Adrenal gland (tissue), 12 donors: ENCODE data around the gene MLLT3. TPM values are rescaled to one million over a fixed set of nuclear protein-coding genes. Genes with fewer than 3 reads are reported as not detected.
A peak's percentile ranks its signal among the peaks of the same experiment; 100 is the strongest.

Source experiments
- DNase-seq, 7 donors: peaks; one replicate each; pipeline ENCODE4 v3.0.0-alpha.2; 2019 to 2020
- H3K27ac ChIP-seq, 5 donors: fragments of 200-600 bp; sonication (generic) in 4 of 5; 1 replicate in 3 of 5; 2 replicates in 2 of 5; pipeline versions ENCODE4 v1.5.1 to v1.8.0; 2016 to 2020; ENCODE audit warnings: mild to moderate bottlenecking in 1 of 5
- H3K27me3 ChIP-seq: fragments of 200-600 bp; 2 replicates; pipeline ENCODE4 v1.8.0; 2021
- H3K36me3 ChIP-seq, 2 donors: fragments of 200-600 bp; replicated peaks in 1 of 2; 1 replicate in 1 of 2; 2 replicates in 1 of 2; pipeline versions ENCODE4 v1.5.1 to v1.8.0; 2018 to 2022
- H3K4me1 ChIP-seq, 2 donors: fragments of 200-600 bp; replicated peaks in 1 of 2; 1 replicate in 1 of 2; 2 replicates in 1 of 2; pipeline versions ENCODE4 v1.5.1 to v1.8.0; 2018 to 2021
- H3K4me3 ChIP-seq, 4 donors: fragments of 200-600 bp; sonication (generic) in 3 of 4; one replicate each; pipeline ENCODE4 v1.5.1; 2016 to 2018
- H3K9me3 ChIP-seq, 3 donors: fragments of 200-600 bp; sonication (generic) in 1 of 3; replicated peaks in 1 of 3; 1 replicate in 2 of 3; 2 replicates in 1 of 3; pipeline versions ENCODE4 v1.5.1 to v1.8.0; 2016 to 2021
- CTCF ChIP-seq, 6 experiments: fragments of 450-650 bp in 4 of 6; fragments of 200-600 bp in 2 of 6; sonication (generic) in 1 of 6; IDR thresholded peaks; 1 replicate in 5 of 6; 2 replicates in 1 of 6; pipeline versions ENCODE4 v1.5.1 to v1.8.0; 2016 to 2021; ENCODE audit warnings: antibody characterized with exemption in 6 of 6, mild to moderate bottlenecking in 2 of 6, moderate library complexity in 1 of 6
- POLR2A ChIP-seq, 2 donors: fragments of 450-650 bp; IDR thresholded peaks; one replicate each; pipeline ENCODE4 v1.6.1; 2017; ENCODE audit warnings: antibody characterized with exemption in 2 of 2, mild to moderate bottlenecking in 2 of 2, moderate library complexity in 1 of 2
- WGBS, 4 donors: extraction: QIAGEN DNeasy Blood & Tissue Kit in 2 of 4; methylation state at CpG; one replicate each; pipeline versions ENCODE4 v1.1.5 to v1.1.7; 2013 to 2017; 5-methylcytosine and 5-hydroxymethylcytosine counted together
- intact Hi-C, 2 donors: fragments of 100-400 bp; cut with DNase I; formaldehyde crosslinking; loops; one replicate each; pipeline versions ENCODE4 v1.14.1 to v1.15.0; 2022 to 2023
- polyA plus RNA-seq, 3 donors: library from polyadenylated mRNA; stranded (reverse); fragments of 200-250 nt in 2 of 3; fragments of 350-450 nt in 1 of 3; fragmentation: Illumina TruSeq in 1 of 3; extraction: RNeasy Lipid Tissue Mini Kit (QIAGEN cat#74804) in 1 of 3; gene quantifications; one replicate each; pipeline ENCODE4 v1.2.3, GENCODE V29; 2013 to 2014
- total RNA-seq, 9 donors: library from RNA; depleted of rRNA in 4 of 9; stranded (reverse); fragments of >200 nt in 4 of 9; fragments of 120-200 nt in 1 of 9; fragmentation: NEBNext Ultra II Directional in 1 of 9; extraction: Animal tissue kit (Norgen Biotek cat#: 25700) in 1 of 9; gene quantifications; one replicate each; pipeline versions ENCODE4 v1.1.0 to v1.2.4, GENCODE V29; 2013 to 2023
- donor health status: healthy with polysubstance abuse.
- donor health status: Bipolar disorder and iron deficiency.
- donor health status: DM: yes; HTN: yes; CAD: no.
- donor health status: DM: no; HTN: no; CAD: no.
- donor health status: DM: no; HTN: no; CAD: no.
- donor health status: DM: yes; HTN: yes; CAD: no.

The MLLT3 gene
- total and polyA plus RNA-seq, 12 donors = 11.0 to 37.7 (median 17.9) TPM

GRCh38 chr9:20512636-20513035 is 109.7 kb downstream of the MLLT3 start:
- no peak overlapping the region for H3K4me3 ChIP-seq
- peak overlapping the region in 1 of 5 donors; percentile 57 for H3K27ac ChIP-seq
- no peaks in the 10 kb centered on the region for H3K36me3 ChIP-seq
- intact Hi-C loops = no loop called here
- peaks cover 3 to 14% of the 10 kb centered on the region in 2 donors for H3K4me1 ChIP-seq
- no peaks in the 10 kb centered on the region for H3K27me3 ChIP-seq
- TF ChIP-seq CTCF (IDR thresholded peaks at IDR 0.05) (no peak), POLR2A (IDR thresholded peaks at IDR 0.05) (no peak)
- WGBS, 4 donors = 76 to 87% (median 80%) methylated on average over 2 of the region's 2 CpGs
- no peak for DNase-seq
- H3K9me3 ChIP-seq = no peaks in the 10 kb centered on the region

GRCh38 chr9:20512106-20512505 is 110.2 kb downstream of the MLLT3 start:
- WGBS, 4 donors = 30 to 50% (median 44%) methylated on average over 2 of the region's 2 CpGs
- peak overlapping the region in 3 of 5 donors; percentile 17 to 57 (median 20) for H3K27ac ChIP-seq

GRCh38 chr9:20511686-20512085 is 110.6 kb downstream of the MLLT3 start:
- 89 to 100% (median 96%) methylated on average over 1 of the region's 1 CpG for WGBS, 4 donors
- no peaks in the 10 kb centered on the region for H3K9me3 ChIP-seq
- DNase-seq = no peak
- H3K27ac ChIP-seq = peak overlapping the region in 2 of 5 donors; percentile 17 to 20
- no peaks in the 10 kb centered on the region for H3K36me3 ChIP-seq
- TF ChIP-seq CTCF (IDR thresholded peaks at IDR 0.05) = no peak
- intact Hi-C loops = no loop called here
- H3K4me1 ChIP-seq = peaks cover 3 to 19% of the 10 kb centered on the region in 2 donors
- no peaks in the 10 kb centered on the region for H3K27me3 ChIP-seq
- peak overlapping the region in 1 of 4 donors; percentile 3 for H3K4me3 ChIP-seq

More at GRCh38 chr9:20512106-20512505, 110.2 kb downstream of the MLLT3 start:
- H3K27me3 ChIP-seq = no peaks in the 10 kb centered on the region
- peaks cover 3 to 19% of the 10 kb centered on the region in 2 donors for H3K4me1 ChIP-seq
- TF ChIP-seq POLR2A (IDR thresholded peaks at IDR 0.05) (no peak), CTCF (IDR thresholded peaks at IDR 0.05) (no peak)
- H3K9me3 ChIP-seq = no peaks in the 10 kb centered on the region
- H3K36me3 ChIP-seq = no peaks in the 10 kb centered on the region
- DNase-seq = peak in 5 of 7 donors; percentile 13 to 33 (median 20)
- intact Hi-C loops = no loop called here
- H3K4me3 ChIP-seq = peak overlapping the region in 1 of 4 donors; percentile 3

GRCh38 chr9:20509466-20509865 is 112.8 kb downstream of the MLLT3 start:
- Histone ChIP-seq H3K9me3 (no peaks in the 10 kb centered on the region), H3K4me3 (no peak overlapping the region), H3K4me1 (peaks cover 3 to 19% of the 10 kb centered on the region in 2 donors), H3K27ac (no peak overlapping the region), H3K27me3 (no peaks in the 10 kb centered on the region), H3K36me3 (no peaks in the 10 kb centered on the region)
- no peak for TF ChIP-seq CTCF (IDR thresholded peaks at IDR 0.05)
- TF ChIP-seq POLR2A (IDR thresholded peaks at IDR 0.05) = no peak
- no peak for DNase-seq
- WGBS, 4 donors = 81 to 89% (median 83%) methylated on average over 3 of the region's 3 CpGs
- intact Hi-C loops = no loop called here
